ENCODE results near the gene EGFLAM. TPM values are rescaled to one million over a fixed set of nuclear protein-coding genes. Genes with fewer than 3 reads are reported as not detected.
A peak's percentile ranks its signal among the peaks of the same experiment; 100 is the strongest.

Gene EGFLAM
- total and polyA plus RNA-seq, 11 donors: 4.7 to 19.4 (median 8.0) TPM

- no peaks in the 10 kb centered on the region for H3K4me1 ChIP-seq
Observed at GRCh38 chr5:38305148-38305547, 46.8 kb downstream of the EGFLAM start.

GRCh38 chr5:38307845-38308244 lies 49.5 kb downstream of the EGFLAM start:
- Histone ChIP-seq H3K27me3 (no peaks in the 10 kb centered on the region), H3K4me1 (no peaks in the 10 kb centered on the region), H3K9me3 (peaks cover 0 to 45% (median 14%) of the 10 kb centered on the region in 12 donors), H3K36me3 (no peaks in the 10 kb centered on the region), H3K27ac (peak overlapping the region in 10 of 12 donors; percentile 21 to 77 (median 63)), H3K4me3 (no peak overlapping the region)
- ATAC-seq (peak in 1 of 4 donors; percentile 53), DNase-seq (no peak)
- WGBS, 4 donors: 50 to 68% (median 61%) methylated on average over 1 of the region's 1 CpG
- intact Hi-C loops (cut with DNase I): loop anchor here in 1 of 10 donors (5.0 kb wide), 1 partner anchor 41 kb away; no protein-coding TSS in a partner anchor
- TF ChIP-seq CTCF (IDR thresholded peaks at IDR 0.05): no peak
- no peak for TF ChIP-seq POLR2A (IDR thresholded peaks at IDR 0.05)

More at GRCh38 chr5:38305148-38305547, 46.8 kb downstream of the EGFLAM start:
- WGBS, 4 donors: 79 to 90% (median 84%) methylated on average over 2 of the region's 2 CpGs
- Histone ChIP-seq H3K27me3 (no peaks in the 10 kb centered on the region), H3K4me3 (no peak overlapping the region), H3K27ac (no peak overlapping the region), H3K36me3 (no peaks in the 10 kb centered on the region), H3K9me3 (peaks cover 0 to 45% (median 14%) of the 10 kb centered on the region in 12 donors)
- ATAC-seq (no peak), DNase-seq (no peak)
- intact Hi-C loops (cut with DNase I): loop anchor here in 1 of 10 donors (5.0 kb wide), 1 partner anchor 38 kb away; no protein-coding TSS in a partner anchor
- TF ChIP-seq POLR2A (IDR thresholded peaks at IDR 0.05) (no peak), CTCF (IDR thresholded peaks at IDR 0.05) (no peak)

- WGBS, 4 donors: 32 to 52% (median 46%) methylated on average over 6 of the region's 6 CpGs
- intact Hi-C loops (cut with DNase I): no loop called here
- Histone ChIP-seq H3K4me3 (no peak overlapping the region), H3K9me3 (no peaks in the 10 kb centered on the region), H3K4me1 (peaks cover 0 to 7% (median 0%) of the 10 kb centered on the region in 12 donors), H3K36me3 (no peaks in the 10 kb centered on the region), H3K27ac (peak overlapping the region in 8 of 12 donors; percentile 2 to 50 (median 38)), H3K27me3 (peaks cover 0 to 2% (median 0%) of the 10 kb centered on the region in 9 donors)
- ATAC-seq (peak; percentile 48 to 75 (median 64)), DNase-seq (peak in 4 of 5 donors; percentile 22 to 58 (median 39))
- TF ChIP-seq CTCF (IDR thresholded peaks at IDR 0.05): peak in 1 of 12 donors; percentile 17
- TF ChIP-seq POLR2A (IDR thresholded peaks at IDR 0.05): no peak
Observed at GRCh38 chr5:38316544-38317224, 58.3 kb downstream of the EGFLAM start.

- H3K36me3 ChIP-seq: no peaks in the 10 kb centered on the region
- intact Hi-C loops (cut with DNase I): no loop called here
Observed at GRCh38 chr5:38317868-38318267, 59.5 kb downstream of the EGFLAM start.

More at GRCh38 chr5:38317868-38318267, 59.5 kb downstream of the EGFLAM start:
- TF ChIP-seq POLR2A (IDR thresholded peaks at IDR 0.05) (no peak), CTCF (IDR thresholded peaks at IDR 0.05) (no peak)
- DNase-seq: no peak
- Histone ChIP-seq H3K9me3 (no peaks in the 10 kb centered on the region), H3K4me1 (peaks cover 0 to 7% (median 0%) of the 10 kb centered on the region in 12 donors), H3K27me3 (peaks cover 0 to 2% (median 0%) of the 10 kb centered on the region in 9 donors), H3K27ac (no peak overlapping the region), H3K4me3 (no peak overlapping the region)
- ATAC-seq: no peak
- 64 to 80% (median 70%) methylated on average over 3 of the region's 3 CpGs for WGBS, 4 donors

Data from heart left ventricle (tissue), 16 donors.